Thyroid gland (tissue), 4 donors: ENCODE results near the gene TMEM37.

Source experiments
- POLR2A ChIP-seq, 2 donors: fragments of 450-650 bp; IDR thresholded peaks; one replicate each; pipeline ENCODE4 v1.6.1; 2017; ENCODE audit warnings: antibody characterized with exemption in 2 of 2, mild to moderate bottlenecking in 2 of 2, moderate library complexity in 1 of 2
- TF ChIP-seq, protein P1 (sequence below), 6 experiments: fragments of 200-600 bp in 3 of 6; fragments of 450-650 bp in 3 of 6; sonication (generic) in 3 of 6; IDR thresholded peaks; one replicate each; pipeline ENCODE4 v1.5.1; 2016 to 2019; ENCODE audit warnings: antibody characterized with exemption in 6 of 6, mild to moderate bottlenecking in 2 of 6, inconsistent platforms in 1 of 6, moderate library complexity in 1 of 6

DNA sequence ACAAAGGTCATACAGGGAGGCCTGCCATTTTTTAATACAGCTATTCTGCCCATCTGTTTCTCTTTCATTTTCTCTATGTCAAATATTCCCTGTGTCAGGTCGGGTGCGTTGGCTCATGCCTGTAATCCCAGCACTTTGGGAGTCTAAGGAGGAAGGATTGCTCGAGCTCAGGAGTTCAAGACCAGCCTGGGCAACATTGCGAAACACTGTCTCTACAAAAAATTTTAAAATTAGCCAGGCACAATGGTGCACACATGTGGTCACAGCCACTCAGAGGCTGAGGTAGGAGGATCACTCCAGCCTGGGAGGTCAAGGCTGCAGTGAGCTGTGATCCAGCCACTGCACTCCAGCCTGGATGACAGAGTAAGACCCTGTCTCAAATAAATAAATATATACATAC lies 34.7 kb downstream of the TMEM37 start:
- TF ChIP-seq POLR2A (IDR thresholded peaks at IDR 0.05): no peak
- TF ChIP-seq, protein P1, sequence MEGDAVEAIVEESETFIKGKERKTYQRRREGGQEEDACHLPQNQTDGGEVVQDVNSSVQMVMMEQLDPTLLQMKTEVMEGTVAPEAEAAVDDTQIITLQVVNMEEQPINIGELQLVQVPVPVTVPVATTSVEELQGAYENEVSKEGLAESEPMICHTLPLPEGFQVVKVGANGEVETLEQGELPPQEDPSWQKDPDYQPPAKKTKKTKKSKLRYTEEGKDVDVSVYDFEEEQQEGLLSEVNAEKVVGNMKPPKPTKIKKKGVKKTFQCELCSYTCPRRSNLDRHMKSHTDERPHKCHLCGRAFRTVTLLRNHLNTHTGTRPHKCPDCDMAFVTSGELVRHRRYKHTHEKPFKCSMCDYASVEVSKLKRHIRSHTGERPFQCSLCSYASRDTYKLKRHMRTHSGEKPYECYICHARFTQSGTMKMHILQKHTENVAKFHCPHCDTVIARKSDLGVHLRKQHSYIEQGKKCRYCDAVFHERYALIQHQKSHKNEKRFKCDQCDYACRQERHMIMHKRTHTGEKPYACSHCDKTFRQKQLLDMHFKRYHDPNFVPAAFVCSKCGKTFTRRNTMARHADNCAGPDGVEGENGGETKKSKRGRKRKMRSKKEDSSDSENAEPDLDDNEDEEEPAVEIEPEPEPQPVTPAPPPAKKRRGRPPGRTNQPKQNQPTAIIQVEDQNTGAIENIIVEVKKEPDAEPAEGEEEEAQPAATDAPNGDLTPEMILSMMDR (IDR thresholded peaks at IDR 0.05): no peak
